Omental fat pad (tissue), 4 donors: ENCODE results near the gene CEP192. TPM values are rescaled to one million over a fixed set of nuclear protein-coding genes. Genes with fewer than 3 reads are reported as not detected.
"Not testable (repeated sequence)": the region's sequence is repeated elsewhere in the genome, so short reads cannot be mapped to it uniquely, and the experiment has no call there.

Experiments used
- ATAC-seq: fragments of 150-250 bp; one replicate; pipeline ENCODE4 v1.9.1; 2016; ENCODE audit warnings: mild to moderate bottlenecking, moderate library complexity; ENCODE audit not compliant: low FRiP score
- DNase-seq: peaks from one replicate; pipeline ENCODE4 v3.0.0-alpha.2; 2019; ENCODE audit warnings: low spot score
- CTCF ChIP-seq, 3 donors: fragments of 450-650 bp; IDR thresholded peaks; one replicate each; pipeline ENCODE4 v1.5.1; 2016 to 2017; ENCODE audit warnings: antibody characterized with exemption in 3 of 3, mild to moderate bottlenecking in 3 of 3, moderate library complexity in 2 of 3
- total RNA-seq, 4 donors: library from RNA; depleted of rRNA; stranded (reverse); fragments of >200 nt; gene quantifications; one replicate each; pipeline ENCODE4 v1.1.0, GENCODE V29; 2016

CEP192 gene
- total RNA-seq, 4 donors from 2014 or later, result 13.3 to 29.6 (median 15.6) TPM

- ATAC-seq (no peak), DNase-seq (no peak)
- no peak for TF ChIP-seq CTCF (IDR thresholded peaks at IDR 0.05)
Observed at GRCh38 chr18:12968619-12969018, 22.5 kb upstream of the CEP192 start.

DNA sequence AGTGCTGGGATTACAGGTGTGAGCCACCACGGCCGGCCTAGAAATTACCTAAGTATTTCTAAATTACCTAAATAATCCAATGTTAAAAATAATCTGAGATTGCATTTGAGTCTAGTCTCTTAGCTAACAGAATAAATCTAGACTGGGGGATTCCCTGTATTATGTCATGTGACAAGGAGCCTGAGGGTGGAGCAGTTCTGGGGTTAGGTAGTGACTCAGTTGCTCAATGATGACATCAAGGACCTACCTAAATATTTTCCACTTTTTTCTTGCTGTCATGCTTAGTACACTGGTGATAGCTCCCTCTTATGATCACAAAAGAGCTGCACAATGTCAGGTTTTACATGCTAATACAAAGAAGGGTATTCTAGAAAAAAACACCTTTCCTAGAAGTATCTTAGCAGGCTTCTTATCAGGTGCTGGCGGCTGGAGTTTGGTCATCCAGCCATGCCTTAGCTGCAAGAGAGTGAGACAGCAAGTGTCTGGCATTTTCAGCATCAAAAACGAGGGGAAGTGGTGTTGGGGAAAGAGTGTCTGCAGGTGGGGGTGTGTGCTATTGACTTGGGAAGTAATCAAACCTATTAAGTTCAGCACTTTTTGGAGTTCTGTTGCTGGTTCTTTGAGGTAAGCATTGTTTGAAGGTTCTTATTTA, 17.5 kb upstream of the CEP192 start:
- no peak for DNase-seq
- TF ChIP-seq CTCF (IDR thresholded peaks at IDR 0.05), result no peak
- no peak for ATAC-seq

DNA sequence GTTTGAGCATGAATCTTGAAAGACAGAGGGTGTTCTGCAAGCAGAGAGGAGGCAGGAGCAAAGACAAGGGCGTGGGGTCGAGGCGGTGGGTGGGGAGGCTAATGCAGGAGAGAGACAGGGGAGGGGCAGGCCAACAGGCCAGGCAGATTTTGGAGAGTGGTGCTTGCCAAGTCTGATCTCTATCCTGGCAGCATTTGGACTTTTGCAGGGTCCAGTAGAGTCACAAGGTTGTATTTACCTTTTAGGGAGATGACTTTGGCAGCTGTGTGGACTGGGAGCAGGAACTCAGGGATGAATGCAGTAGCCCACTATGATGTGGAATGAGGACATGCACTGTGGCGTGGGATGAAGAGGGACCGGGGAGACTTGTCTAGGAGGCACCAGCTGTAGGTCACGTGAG, 15.7 kb upstream of the CEP192 start:
- no peak for DNase-seq
- no peak for TF ChIP-seq CTCF (IDR thresholded peaks at IDR 0.05)
- ATAC-seq, result peak; percentile 14

- DNase-seq (no peak), ATAC-seq (no peak)
- TF ChIP-seq CTCF (IDR thresholded peaks at IDR 0.05), result no peak
Observed at GRCh38 chr18:12976305-12976704, 14.9 kb upstream of the CEP192 start.

- not testable (repeated sequence) for ATAC-seq, DNase-seq
Observed at GRCh38 chr18:12980065-12980464, 11.1 kb upstream of the CEP192 start.

DNA sequence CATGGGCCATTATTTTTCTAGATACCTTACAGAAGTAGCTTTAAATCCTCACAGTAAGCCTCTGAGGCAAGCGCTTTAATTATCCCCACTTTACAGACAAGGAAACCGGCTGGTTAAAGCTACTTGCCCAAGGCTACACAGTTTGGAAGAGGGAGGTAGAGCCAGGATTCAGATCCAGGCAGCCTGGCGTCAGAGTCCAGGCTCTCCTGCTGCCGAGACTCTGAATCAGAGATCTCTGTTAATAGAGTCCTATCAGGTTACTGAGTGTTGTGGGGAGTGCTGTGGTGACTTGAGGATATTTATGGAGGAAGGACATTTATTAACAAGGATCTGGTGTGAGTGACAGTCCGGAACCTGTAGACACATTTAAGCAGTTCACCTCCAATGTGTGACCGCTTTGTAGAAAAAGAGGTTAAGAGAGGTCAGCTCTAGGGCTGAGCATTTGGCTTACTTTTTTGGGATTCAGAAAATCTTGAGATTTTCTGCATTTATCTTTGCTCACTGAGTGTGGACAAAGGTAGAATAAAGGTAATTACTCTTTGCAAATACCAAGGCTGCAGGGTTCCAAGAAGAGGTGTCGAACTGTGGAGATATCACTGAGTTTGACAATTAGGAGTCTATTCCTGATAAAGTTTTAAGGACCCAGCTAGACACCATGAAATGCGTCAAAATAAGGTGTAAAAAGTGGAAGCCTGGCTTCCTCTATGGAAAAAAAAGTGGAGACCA, 1.6 kb upstream of the CEP192 start:
- TF ChIP-seq CTCF (IDR thresholded peaks at IDR 0.05), result no peak
- ATAC-seq, result no peak
- no peak for DNase-seq

DNA sequence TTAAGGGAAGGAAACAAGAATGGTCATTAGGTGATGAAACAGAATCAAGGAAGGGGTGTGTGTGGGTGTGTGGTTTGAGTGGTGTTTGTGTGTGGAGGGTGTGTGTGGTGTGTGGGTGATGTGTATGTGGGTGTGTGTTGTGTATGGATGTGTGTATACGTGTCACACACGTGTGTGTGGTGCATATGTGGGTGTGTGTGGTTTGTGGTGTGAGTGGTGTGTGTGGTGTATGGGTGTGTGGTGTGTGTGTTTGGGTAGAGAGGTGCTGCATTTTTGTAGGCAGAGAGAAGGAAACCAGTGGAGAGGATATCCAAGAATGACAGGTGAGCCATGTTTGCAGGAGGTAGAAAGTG, 1.1 kb upstream of the CEP192 start:
- no peak for ATAC-seq
- no peak for DNase-seq
- no peak for TF ChIP-seq CTCF (IDR thresholded peaks at IDR 0.05)
